Activated gamma-delta T cell treated with Interleukin-2 at 50 U/mL for 16 hours (primary cell): ENCODE measurements around the gene SCN2A.
A peak's percentile ranks its signal among the peaks of the same experiment; 100 is the strongest.
"Not testable (repeated sequence)": the region's sequence is repeated elsewhere in the genome, so short reads cannot be mapped to it uniquely, and the experiment has no call there.

Experiments
- DNase-seq: peaks from one replicate; pipeline ENCODE4 v3.0.0-alpha.2; 2020

Gene SCN2A

GRCh38 chr2:165256618-165257017, 17.4 kb downstream of the SCN2A start:
- DNase-seq, result no peak

GRCh38 chr2:165260347-165260746, 21.1 kb downstream of the SCN2A start:
- not testable (repeated sequence) for DNase-seq

- no peak for DNase-seq
Observed at GRCh38 chr2:165268754-165269153, 29.5 kb downstream of the SCN2A start.

GRCh38 chr2:165273176-165273575, 34.0 kb downstream of the SCN2A start:
- no peak for DNase-seq

GRCh38 chr2:165274698-165275097, 35.5 kb downstream of the SCN2A start:
- no peak for DNase-seq

GRCh38 chr2:165275932-165276331, 36.7 kb downstream of the SCN2A start:
- no peak for DNase-seq

- no peak for DNase-seq
Observed at GRCh38 chr2:165277295-165277694, 38.1 kb downstream of the SCN2A start.

- no peak for DNase-seq
Observed at GRCh38 chr2:165277860-165278656, 38.8 kb downstream of the SCN2A start.

- DNase-seq, result no peak
Observed at GRCh38 chr2:165280356-165280755, 41.1 kb downstream of the SCN2A start.

GRCh38 chr2:165281387-165281786, 42.2 kb downstream of the SCN2A start:
- no peak for DNase-seq

- DNase-seq, result no peak
Observed at GRCh38 chr2:165283342-165283741, 44.1 kb downstream of the SCN2A start.

- no peak for DNase-seq
Observed at GRCh38 chr2:165287094-165287778, 48.0 kb downstream of the SCN2A start.

GRCh38 chr2:165289069-165289468, 49.9 kb downstream of the SCN2A start:
- DNase-seq, result no peak

- peak; percentile 35 for DNase-seq
Observed at GRCh38 chr2:165293440-165294420, 54.5 kb downstream of the SCN2A start.

- no peak for DNase-seq
Observed at GRCh38 chr2:165294912-165295311, 55.7 kb downstream of the SCN2A start.

GRCh38 chr2:165295643-165296042, 56.4 kb downstream of the SCN2A start:
- DNase-seq, result no peak

- DNase-seq, result no peak
Observed at GRCh38 chr2:165305391-165306096, 66.3 kb downstream of the SCN2A start.

GRCh38 chr2:165307317-165307716, 68.1 kb downstream of the SCN2A start:
- no peak for DNase-seq

GRCh38 chr2:165311949-165312348, 72.7 kb downstream of the SCN2A start:
- no peak for DNase-seq

GRCh38 chr2:165312999-165313398, 73.8 kb downstream of the SCN2A start:
- DNase-seq, result no peak

- DNase-seq, result no peak
Observed at GRCh38 chr2:165313509-165313908, 74.3 kb downstream of the SCN2A start.

- no peak for DNase-seq
Observed at GRCh38 chr2:165328272-165328671, 89.1 kb downstream of the SCN2A start.

GRCh38 chr2:165344276-165344675, 105.1 kb downstream of the SCN2A start:
- DNase-seq, result not testable (repeated sequence)
